ENCODE results near the gene NFU1. TPM values are rescaled to one million over a fixed set of nuclear protein-coding genes. Genes with fewer than 3 reads are reported as not detected.
A peak's percentile ranks its signal among the peaks of the same experiment; 100 is the strongest.

The NFU1 gene
- total and polyA plus RNA-seq, 2 experiments from 2014 or later = 39.9 to 102 TPM

DNA sequence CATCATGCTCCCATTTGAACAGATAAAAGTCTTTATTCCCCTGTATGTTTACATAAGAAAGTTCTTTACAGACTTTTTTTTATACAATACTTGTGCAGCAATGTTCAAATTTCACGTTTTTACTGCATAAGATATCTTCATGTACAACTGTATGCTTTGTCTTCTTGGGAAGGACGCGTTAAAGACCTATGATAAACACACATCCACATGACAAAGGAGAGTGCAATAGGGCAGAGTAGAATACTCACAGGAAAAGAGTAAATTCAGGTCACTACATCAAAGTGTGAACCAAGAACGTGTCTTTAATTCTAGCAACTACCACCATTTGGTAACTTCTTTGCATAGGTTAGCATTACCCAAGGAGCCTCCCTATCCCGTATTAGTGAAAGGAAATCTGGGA is 33.7 kb upstream of the NFU1 start (continued):
- TF ChIP-seq, protein P1, sequence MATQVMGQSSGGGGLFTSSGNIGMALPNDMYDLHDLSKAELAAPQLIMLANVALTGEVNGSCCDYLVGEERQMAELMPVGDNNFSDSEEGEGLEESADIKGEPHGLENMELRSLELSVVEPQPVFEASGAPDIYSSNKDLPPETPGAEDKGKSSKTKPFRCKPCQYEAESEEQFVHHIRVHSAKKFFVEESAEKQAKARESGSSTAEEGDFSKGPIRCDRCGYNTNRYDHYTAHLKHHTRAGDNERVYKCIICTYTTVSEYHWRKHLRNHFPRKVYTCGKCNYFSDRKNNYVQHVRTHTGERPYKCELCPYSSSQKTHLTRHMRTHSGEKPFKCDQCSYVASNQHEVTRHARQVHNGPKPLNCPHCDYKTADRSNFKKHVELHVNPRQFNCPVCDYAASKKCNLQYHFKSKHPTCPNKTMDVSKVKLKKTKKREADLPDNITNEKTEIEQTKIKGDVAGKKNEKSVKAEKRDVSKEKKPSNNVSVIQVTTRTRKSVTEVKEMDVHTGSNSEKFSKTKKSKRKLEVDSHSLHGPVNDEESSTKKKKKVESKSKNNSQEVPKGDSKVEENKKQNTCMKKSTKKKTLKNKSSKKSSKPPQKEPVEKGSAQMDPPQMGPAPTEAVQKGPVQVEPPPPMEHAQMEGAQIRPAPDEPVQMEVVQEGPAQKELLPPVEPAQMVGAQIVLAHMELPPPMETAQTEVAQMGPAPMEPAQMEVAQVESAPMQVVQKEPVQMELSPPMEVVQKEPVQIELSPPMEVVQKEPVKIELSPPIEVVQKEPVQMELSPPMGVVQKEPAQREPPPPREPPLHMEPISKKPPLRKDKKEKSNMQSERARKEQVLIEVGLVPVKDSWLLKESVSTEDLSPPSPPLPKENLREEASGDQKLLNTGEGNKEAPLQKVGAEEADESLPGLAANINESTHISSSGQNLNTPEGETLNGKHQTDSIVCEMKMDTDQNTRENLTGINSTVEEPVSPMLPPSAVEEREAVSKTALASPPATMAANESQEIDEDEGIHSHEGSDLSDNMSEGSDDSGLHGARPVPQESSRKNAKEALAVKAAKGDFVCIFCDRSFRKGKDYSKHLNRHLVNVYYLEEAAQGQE (IDR thresholded peaks at IDR 0.05; ENCODE audit: unreplicated experiment) = no peak
- no peak for TF ChIP-seq POLR2AphosphoS5 (IDR thresholded peaks at IDR 0.05; ENCODE audit: low read depth)

DNA sequence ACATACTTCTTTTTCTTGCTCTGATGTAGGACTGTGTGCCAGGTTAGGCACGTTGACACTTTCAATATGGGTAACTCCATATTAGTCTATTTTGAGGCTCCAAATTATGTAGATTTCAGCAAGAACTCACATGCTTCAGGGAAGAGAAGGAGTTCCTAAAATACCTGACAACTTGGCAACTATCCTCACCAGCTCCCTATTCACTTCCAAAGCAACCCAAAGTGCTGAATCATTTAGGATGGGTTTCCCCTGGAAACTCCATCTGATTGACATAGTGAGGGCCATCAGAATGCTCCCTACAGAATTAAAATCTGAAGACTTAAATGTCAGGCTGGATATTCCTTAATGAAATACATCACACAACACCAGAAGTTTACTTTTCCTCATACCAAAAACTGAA is 32.5 kb upstream of the NFU1 start:
- 0 out of 2 replicates have a peak, but pooled peaks cover 4% of the 10 kb centered on the region for H4K20me1 ChIP-seq (replicated peaks; ENCODE audit: insufficient read depth)
- no peak overlapping the region for H3K27ac ChIP-seq (ENCODE audit: low read depth)
- Mint-ChIP-seq H3K36me3 (ENCODE audit: low read depth) (peaks cover 4% of the 10 kb centered on the region; the same call in 2 of the 3 replicates), H3K4me3 (no peak overlapping the region), H3K27me3 (ENCODE audit: insufficient read depth, low read depth, poor library complexity) (no peaks in the 10 kb centered on the region), H3K9me3 (no peaks in the 10 kb centered on the region), H3K4me1 (peaks cover 17% of the 10 kb centered on the region; the same call in 2 of the 3 replicates), H3K27ac (no peak overlapping the region)
- H3K9me2 ChIP-seq (ENCODE audit: insufficient read depth) = no peaks in the 10 kb centered on the region
- H3K79me2 ChIP-seq (replicated peaks; ENCODE audit: insufficient read depth) = no peaks in the 10 kb centered on the region
- H3F3A ChIP-seq (replicated peaks; ENCODE audit: low read depth) = no peaks in the 10 kb centered on the region
- no peak overlapping the region for H3K4me2 ChIP-seq
- no peaks in the 10 kb centered on the region for H3K27me3 ChIP-seq (ENCODE audit: insufficient read depth)
- H3K4me3 ChIP-seq = no peak overlapping the region
- ATAC-seq = peak; percentile 52
- no peak for DNase-seq (ENCODE audit: low spot score)
- H2AFZ ChIP-seq = no peak overlapping the region
- H3K4me1 ChIP-seq (ENCODE audit: insufficient read depth) = no peaks in the 10 kb centered on the region
- H3K36me3 ChIP-seq (ENCODE audit: insufficient read depth) = no peaks in the 10 kb centered on the region
- TF ChIP-seq NANOG (IDR thresholded peaks at IDR 0.05; ENCODE audit: borderline replicate concordance) (no peak), ZNF114 (CRISPR knock-in tag; IDR thresholded peaks at IDR 0.05) (no peak), POLR2AphosphoS5 (IDR thresholded peaks at IDR 0.05; ENCODE audit: low read depth) (no peak), ZNF331 (CRISPR knock-in tag; IDR thresholded peaks at IDR 0.05; ENCODE audit: low read depth) (no peak), JUNB (IDR thresholded peaks at IDR 0.05; ENCODE audit: unreplicated experiment) (no peak)
- TF ChIP-seq, protein P2, sequence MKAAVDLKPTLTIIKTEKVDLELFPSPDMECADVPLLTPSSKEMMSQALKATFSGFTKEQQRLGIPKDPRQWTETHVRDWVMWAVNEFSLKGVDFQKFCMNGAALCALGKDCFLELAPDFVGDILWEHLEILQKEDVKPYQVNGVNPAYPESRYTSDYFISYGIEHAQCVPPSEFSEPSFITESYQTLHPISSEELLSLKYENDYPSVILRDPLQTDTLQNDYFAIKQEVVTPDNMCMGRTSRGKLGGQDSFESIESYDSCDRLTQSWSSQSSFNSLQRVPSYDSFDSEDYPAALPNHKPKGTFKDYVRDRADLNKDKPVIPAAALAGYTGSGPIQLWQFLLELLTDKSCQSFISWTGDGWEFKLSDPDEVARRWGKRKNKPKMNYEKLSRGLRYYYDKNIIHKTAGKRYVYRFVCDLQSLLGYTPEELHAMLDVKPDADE (IDR thresholded peaks at IDR 0.05) = no peak
- TF ChIP-seq, protein P3, sequence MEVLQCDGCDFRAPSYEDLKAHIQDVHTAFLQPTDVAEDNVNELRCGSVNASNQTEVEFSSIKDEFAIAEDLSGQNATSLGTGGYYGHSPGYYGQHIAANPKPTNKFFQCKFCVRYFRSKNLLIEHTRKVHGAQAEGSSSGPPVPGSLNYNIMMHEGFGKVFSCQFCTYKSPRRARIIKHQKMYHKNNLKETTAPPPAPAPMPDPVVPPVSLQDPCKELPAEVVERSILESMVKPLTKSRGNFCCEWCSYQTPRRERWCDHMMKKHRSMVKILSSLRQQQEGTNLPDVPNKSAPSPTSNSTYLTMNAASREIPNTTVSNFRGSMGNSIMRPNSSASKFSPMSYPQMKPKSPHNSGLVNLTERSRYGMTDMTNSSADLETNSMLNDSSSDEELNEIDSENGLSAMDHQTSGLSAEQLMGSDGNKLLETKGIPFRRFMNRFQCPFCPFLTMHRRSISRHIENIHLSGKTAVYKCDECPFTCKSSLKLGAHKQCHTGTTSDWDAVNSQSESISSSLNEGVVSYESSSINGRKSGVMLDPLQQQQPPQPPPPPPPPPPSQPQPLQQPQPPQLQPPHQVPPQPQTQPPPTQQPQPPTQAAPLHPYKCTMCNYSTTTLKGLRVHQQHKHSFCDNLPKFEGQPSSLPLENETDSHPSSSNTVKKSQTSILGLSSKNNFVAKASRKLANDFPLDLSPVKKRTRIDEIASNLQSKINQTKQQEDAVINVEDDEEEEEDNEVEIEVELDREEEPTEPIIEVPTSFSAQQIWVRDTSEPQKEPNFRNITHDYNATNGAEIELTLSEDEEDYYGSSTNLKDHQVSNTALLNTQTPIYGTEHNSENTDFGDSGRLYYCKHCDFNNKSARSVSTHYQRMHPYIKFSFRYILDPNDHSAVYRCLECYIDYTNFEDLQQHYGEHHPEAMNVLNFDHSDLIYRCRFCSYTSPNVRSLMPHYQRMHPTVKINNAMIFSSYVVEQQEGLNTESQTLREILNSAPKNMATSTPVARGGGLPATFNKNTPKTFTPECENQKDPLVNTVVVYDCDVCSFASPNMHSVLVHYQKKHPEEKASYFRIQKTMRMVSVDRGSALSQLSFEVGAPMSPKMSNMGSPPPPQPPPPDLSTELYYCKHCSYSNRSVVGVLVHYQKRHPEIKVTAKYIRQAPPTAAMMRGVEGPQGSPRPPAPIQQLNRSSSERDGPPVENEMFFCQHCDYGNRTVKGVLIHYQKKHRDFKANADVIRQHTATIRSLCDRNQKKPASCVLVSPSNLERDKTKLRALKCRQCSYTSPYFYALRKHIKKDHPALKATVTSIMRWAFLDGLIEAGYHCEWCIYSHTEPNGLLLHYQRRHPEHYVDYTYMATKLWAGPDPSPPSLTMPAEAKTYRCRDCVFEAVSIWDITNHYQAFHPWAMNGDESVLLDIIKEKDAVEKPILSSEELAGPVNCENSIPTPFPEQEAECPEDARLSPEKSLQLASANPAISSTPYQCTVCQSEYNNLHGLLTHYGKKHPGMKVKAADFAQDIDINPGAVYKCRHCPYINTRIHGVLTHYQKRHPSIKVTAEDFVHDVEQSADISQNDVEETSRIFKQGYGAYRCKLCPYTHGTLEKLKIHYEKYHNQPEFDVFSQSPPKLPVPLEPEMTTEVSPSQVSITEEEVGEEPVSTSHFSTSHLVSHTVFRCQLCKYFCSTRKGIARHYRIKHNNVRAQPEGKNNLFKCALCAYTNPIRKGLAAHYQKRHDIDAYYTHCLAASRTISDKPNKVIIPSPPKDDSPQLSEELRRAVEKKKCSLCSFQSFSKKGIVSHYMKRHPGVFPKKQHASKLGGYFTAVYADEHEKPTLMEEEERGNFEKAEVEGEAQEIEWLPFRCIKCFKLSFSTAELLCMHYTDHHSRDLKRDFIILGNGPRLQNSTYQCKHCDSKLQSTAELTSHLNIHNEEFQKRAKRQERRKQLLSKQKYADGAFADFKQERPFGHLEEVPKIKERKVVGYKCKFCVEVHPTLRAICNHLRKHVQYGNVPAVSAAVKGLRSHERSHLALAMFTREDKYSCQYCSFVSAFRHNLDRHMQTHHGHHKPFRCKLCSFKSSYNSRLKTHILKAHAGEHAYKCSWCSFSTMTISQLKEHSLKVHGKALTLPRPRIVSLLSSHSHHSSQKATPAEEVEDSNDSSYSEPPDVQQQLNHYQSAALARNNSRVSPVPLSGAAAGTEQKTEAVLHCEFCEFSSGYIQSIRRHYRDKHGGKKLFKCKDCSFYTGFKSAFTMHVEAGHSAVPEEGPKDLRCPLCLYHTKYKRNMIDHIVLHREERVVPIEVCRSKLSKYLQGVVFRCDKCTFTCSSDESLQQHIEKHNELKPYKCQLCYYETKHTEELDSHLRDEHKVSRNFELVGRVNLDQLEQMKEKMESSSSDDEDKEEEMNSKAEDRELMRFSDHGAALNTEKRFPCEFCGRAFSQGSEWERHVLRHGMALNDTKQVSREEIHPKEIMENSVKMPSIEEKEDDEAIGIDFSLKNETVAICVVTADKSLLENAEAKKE (CRISPR knock-in tag; IDR thresholded peaks at IDR 0.05) = no peak
- TF ChIP-seq, protein P1 (IDR thresholded peaks at IDR 0.05; ENCODE audit: unreplicated experiment) = no peak

Measured in GM23338 (cell line).